GM18511 (cell line): ENCODE data around the gene ACVR1C.

Experiments
- ATAC-seq: cut with Tn5 transposase; IDR thresholded peaks from one replicate; pipeline ENCODE4 v1.9.1; 2021; ENCODE audit warnings: mild to moderate bottlenecking, moderate library complexity; ENCODE audit not compliant: unreplicated experiment

ACVR1C gene

DNA sequence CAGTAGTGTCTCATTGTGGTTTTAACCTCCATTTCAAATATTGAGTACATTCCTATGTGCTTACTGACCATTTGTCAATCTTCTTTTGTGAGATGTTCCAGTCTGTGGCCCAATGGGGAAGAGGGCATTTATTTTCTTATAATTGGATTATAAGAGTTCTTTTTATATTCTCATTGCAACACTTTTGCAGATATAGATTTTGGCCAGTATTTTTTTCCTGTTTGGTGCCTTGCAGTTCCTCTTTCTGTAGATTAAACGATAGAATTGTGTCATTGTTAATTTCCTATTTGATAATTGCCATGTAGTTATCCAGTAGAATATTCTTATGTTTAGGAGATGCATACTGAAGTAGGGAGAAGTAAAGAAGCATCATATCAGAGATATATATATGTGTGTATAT, 128.3 kb downstream of the ACVR1C start:
- no peak for ATAC-seq

- ATAC-seq, result no peak
Measured at GRCh38 chr2:157498483-157498882, 130.2 kb downstream of the ACVR1C start.

DNA sequence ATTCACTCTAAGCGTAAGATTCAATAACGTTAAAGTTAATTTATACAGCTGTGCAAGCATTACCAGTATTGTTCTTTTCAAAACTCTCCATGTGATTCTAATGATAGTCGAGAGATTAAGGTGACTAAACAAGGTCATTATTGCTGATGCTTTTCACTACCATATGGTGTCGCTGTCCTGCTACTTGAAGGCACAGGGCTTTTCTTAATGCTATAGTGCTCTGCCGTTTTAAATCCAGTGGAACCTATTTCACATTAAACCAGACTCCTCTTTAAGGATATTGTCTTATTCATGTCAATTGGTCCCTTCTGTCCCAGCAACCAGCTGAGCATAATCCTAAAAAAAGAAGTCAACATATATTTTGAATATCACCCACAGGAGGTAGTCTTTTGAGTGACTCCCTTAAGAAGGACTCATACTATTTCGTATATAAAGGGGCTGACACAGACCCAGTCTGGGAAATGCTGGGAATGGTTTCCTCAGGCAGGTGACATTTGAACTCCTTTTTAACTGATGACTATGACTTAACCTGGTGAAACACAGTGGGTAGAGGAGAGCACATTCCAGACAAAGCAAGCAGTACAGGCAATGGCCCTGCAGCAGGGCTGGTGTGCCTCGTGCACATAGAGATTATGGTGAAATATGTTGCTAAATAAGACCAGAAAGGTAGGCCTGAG, 130.9 kb downstream of the ACVR1C start:
- peak; percentile 89 for ATAC-seq

DNA sequence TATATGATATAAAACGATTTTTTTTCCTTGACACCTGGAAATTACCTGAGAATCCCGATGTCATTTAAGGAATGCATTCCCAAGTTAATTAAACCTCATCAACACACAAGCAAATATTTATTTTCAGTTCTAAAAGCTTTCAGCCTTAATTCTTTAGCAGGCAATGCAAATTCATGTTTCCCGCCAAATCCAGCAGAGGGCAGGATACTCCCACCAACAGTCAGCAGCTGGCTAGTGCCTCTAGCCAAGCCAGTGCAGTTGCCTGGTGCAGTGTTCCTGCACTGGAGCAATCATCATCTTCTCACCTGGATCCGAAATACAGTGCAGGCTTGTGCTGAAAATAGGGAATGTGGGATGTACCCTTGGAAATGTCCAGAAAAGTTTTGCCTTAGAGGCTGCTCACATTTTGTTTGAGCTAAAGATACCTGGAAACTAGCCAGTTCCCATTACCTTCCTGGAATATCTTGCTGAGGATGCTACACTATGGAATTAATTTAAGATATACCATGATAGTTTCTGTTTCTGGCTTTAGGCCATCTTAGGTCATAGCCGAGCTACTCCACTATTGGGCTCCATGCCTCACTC, 136.4 kb downstream of the ACVR1C start:
- peak; percentile 97 for ATAC-seq

DNA sequence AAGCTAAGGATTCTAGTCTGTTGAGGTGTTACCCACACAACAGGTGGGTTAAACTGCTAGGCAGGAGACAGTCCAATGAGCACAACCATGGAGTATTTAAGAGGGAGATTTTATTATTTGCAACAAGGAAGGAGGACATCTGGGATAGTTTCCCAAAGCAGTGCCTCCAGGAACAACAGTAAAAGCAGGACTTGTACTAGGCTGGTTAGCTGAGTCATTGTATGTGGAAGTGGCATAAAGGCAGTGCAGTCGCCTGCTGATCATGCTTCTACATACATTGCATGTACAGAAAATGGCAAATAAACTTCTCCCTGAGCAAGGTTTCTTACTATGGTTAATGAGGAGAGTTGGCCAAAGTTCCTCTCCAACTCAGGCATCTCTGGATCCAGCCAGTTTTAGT, 138.7 kb downstream of the ACVR1C start:
- no peak for ATAC-seq

- ATAC-seq, result no peak
Measured at GRCh38 chr2:157488877-157489276, 139.8 kb downstream of the ACVR1C start.

- no peak for ATAC-seq
Measured at GRCh38 chr2:157487747-157488146, 140.9 kb downstream of the ACVR1C start.

- no peak for ATAC-seq
Measured at GRCh38 chr2:157487271-157487610, 141.4 kb downstream of the ACVR1C start.

DNA sequence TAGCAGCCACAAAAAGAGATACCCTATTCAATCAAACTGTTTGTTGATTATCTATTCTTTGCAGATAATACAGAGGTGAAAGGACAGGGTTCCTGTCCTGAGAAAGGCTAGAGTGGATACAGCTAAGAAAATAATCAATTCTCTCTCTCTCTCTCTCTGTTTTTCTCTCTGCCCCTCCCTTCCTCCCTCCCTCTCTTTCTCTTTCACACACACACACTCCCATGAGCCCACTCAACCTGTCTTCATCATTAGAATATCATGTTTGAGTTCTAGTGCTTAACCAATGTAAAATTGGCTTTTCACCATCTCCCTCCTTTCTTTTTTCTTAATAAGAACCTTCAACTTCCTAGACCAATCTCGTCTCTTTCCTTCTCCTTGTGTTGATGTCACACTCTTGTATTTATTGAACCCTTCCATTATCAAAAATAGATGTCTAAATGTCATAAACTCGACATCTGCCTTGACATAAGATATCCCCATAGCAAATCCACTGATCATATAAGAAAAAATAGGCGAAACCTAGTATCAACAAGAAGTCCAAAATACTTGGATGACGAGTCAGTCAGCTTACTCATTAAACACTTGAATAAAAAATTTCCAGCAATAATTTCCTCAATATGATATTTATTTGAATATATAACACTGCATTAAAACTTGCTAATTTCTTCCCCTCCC, 141.9 kb downstream of the ACVR1C start:
- ATAC-seq, result no peak

DNA sequence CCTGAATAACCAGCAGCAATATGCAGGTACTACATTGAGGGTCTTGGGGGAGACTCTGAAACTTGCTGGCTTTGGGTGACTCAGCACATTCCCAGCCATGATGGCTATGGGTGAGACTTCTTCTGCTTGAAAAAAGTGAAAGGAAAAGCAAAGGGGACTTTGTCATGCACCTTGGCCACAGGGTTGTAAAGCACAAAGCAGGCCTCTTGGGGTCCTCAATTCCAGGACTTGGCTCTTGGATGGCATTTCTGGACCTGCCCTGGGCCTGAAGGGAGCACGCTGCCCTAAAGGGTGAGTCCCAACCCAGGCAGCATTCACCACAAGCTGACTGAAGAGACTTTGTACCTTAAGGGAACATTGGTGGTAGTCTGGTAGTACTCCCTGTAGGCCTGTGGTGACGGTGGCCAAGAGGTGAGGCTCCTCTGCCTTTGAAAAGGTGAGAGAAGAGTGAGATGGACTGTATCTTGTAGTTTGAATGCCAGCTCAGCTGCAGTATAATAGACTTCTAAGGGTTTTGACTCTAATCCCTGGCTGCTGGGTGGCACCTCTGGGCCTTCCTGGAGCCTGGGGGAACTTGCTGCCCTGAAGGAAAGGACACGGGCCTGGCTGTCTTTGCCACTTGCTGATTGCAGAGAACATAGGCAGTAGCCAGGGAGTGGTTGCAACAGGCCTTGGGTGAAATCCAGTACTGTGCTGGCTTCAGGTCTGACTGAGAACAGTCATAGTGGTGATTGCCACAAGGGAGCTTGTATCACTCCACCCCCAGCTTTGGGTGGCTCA, 148.3 kb downstream of the ACVR1C start:
- ATAC-seq, result peak; percentile 80

GRCh38 chr2:157479081-157480027, 149.3 kb downstream of the ACVR1C start:
- ATAC-seq, result peak; percentile 37

DNA sequence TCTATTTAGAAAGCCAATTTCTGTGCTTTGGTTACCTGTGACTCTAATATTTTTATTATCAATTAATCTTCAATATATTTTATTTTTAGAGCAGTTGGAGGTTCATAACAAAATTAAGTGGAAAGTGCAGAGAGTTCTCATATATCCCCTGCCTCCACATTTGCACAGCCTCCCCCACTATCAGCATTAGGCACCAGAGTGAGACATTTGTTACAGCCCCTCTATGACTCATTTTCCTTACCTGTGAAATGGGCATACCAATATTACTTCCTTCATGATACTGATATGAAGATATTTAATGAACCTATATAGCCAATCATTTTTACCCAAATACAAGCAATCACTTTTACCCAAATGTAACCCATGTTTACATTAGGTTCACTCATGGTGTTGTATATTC, 150.7 kb downstream of the ACVR1C start:
- no peak for ATAC-seq

- no peak for ATAC-seq
Measured at GRCh38 chr2:157476953-157477709, 151.5 kb downstream of the ACVR1C start.
